Measurements from ENCODE around the gene APOH. TPM values are rescaled to one million over a fixed set of nuclear protein-coding genes. Genes with fewer than 3 reads are reported as not detected.

APOH gene
- total RNA-seq, 1 experiment from 2014 or later, result not detected

DNA sequence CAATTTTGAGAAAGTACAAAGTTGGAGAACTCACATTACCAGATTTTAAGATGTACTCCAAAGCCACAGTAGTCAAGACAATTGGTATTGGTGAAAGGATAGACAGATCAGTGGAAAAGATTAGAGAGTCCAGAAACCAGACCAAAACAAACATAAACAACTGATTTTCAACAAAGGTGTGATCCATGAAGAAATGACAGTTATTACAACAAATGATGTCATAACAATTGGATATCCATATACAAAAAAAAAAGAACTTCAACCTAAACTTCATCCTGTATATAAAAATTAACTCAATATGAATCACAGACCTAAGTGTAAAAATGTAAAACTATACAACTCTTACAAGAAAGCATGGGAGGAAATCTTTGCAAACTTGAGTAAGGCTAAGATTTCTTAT lies 45.7 kb downstream of the APOH start:
- Mint-ChIP-seq H3K36me3 (ENCODE audit: insufficient read depth, unreplicated experiment) (no peaks in the 10 kb centered on the region), H3K27ac (ENCODE audit: unreplicated experiment) (no peak overlapping the region), H3K4me1 (ENCODE audit: low read depth, unreplicated experiment) (no peaks in the 10 kb centered on the region), H3K27me3 (ENCODE audit: unreplicated experiment) (no peaks in the 10 kb centered on the region), H3K9me3 (ENCODE audit: low read depth, unreplicated experiment) (no peaks in the 10 kb centered on the region), H3K4me3 (ENCODE audit: low read depth, unreplicated experiment) (no peak overlapping the region)
- TF ChIP-seq, protein P1, sequence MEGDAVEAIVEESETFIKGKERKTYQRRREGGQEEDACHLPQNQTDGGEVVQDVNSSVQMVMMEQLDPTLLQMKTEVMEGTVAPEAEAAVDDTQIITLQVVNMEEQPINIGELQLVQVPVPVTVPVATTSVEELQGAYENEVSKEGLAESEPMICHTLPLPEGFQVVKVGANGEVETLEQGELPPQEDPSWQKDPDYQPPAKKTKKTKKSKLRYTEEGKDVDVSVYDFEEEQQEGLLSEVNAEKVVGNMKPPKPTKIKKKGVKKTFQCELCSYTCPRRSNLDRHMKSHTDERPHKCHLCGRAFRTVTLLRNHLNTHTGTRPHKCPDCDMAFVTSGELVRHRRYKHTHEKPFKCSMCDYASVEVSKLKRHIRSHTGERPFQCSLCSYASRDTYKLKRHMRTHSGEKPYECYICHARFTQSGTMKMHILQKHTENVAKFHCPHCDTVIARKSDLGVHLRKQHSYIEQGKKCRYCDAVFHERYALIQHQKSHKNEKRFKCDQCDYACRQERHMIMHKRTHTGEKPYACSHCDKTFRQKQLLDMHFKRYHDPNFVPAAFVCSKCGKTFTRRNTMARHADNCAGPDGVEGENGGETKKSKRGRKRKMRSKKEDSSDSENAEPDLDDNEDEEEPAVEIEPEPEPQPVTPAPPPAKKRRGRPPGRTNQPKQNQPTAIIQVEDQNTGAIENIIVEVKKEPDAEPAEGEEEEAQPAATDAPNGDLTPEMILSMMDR (IDR thresholded peaks at IDR 0.05; ENCODE audit: unreplicated experiment), result no peak
- no peak for DNase-seq
- intact Hi-C loops (cut with micrococcal nuclease; ENCODE audit: unreplicated experiment), result no loop called here
- CTCF ChIA-PET, result no interaction called here
- no TSS peak for BruUV-seq (replicated peaks)

- TF ChIP-seq, protein P1 (IDR thresholded peaks at IDR 0.05; ENCODE audit: unreplicated experiment), result no peak
- intact Hi-C loops (cut with micrococcal nuclease; ENCODE audit: unreplicated experiment), result no loop called here
- no peak for DNase-seq
- no TSS peak for BruUV-seq (replicated peaks)
- no peak overlapping the region for H3K27ac Mint-ChIP-seq (ENCODE audit: unreplicated experiment)
- H3K9me3 Mint-ChIP-seq (ENCODE audit: low read depth, unreplicated experiment), result no peaks in the 10 kb centered on the region
- no peaks in the 10 kb centered on the region for H3K27me3 Mint-ChIP-seq (ENCODE audit: unreplicated experiment)
- H3K36me3 Mint-ChIP-seq (ENCODE audit: insufficient read depth, unreplicated experiment), result no peaks in the 10 kb centered on the region
- CTCF ChIA-PET, result no interaction called here
- H3K4me1 Mint-ChIP-seq (ENCODE audit: low read depth, unreplicated experiment), result no peaks in the 10 kb centered on the region
- H3K4me3 Mint-ChIP-seq (ENCODE audit: low read depth, unreplicated experiment), result no peak overlapping the region
Observed at GRCh38 chr17:66178642-66179041, 50.6 kb downstream of the APOH start.

GRCh38 chr17:66177048-66177447 lies 52.2 kb downstream of the APOH start:
- BruUV-seq (replicated peaks), result no TSS peak
- no peak for DNase-seq
- Mint-ChIP-seq H3K27me3 (ENCODE audit: unreplicated experiment) (no peaks in the 10 kb centered on the region), H3K36me3 (ENCODE audit: insufficient read depth, unreplicated experiment) (no peaks in the 10 kb centered on the region), H3K4me3 (ENCODE audit: low read depth, unreplicated experiment) (no peak overlapping the region), H3K4me1 (ENCODE audit: low read depth, unreplicated experiment) (no peaks in the 10 kb centered on the region), H3K9me3 (ENCODE audit: low read depth, unreplicated experiment) (no peaks in the 10 kb centered on the region), H3K27ac (ENCODE audit: unreplicated experiment) (no peak overlapping the region)
- TF ChIP-seq, protein P1 (IDR thresholded peaks at IDR 0.05; ENCODE audit: unreplicated experiment), result no peak
- CTCF ChIA-PET, result no interaction called here
- intact Hi-C loops (cut with micrococcal nuclease; ENCODE audit: unreplicated experiment), result no loop called here

DNA sequence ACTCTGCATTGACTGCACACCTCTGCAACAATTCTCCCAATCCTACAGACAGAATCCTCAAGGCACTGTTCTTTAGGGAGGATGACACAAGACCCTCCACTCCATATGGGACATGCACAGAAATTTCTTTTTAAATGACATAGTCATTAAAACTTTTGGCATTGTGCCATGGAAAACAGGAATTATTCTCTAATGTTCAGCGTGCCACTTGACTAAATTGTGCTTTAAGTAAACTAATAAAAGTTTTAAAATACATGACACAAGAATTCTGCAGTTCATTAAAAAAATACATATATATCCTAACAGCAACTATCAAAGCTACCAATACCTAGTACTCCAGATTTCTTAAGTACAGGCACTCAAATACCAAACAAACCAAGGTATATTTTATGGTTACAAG lies 53.3 kb downstream of the APOH start:
- Mint-ChIP-seq H3K4me3 (ENCODE audit: low read depth, unreplicated experiment) (no peak overlapping the region), H3K36me3 (ENCODE audit: insufficient read depth, unreplicated experiment) (no peaks in the 10 kb centered on the region), H3K27ac (ENCODE audit: unreplicated experiment) (no peak overlapping the region), H3K9me3 (ENCODE audit: low read depth, unreplicated experiment) (no peaks in the 10 kb centered on the region), H3K27me3 (ENCODE audit: unreplicated experiment) (no peaks in the 10 kb centered on the region), H3K4me1 (ENCODE audit: low read depth, unreplicated experiment) (no peaks in the 10 kb centered on the region)
- intact Hi-C loops (cut with micrococcal nuclease; ENCODE audit: unreplicated experiment), result no loop called here
- CTCF ChIA-PET, result no interaction called here
- no peak for DNase-seq
- BruUV-seq (replicated peaks), result no TSS peak
- TF ChIP-seq, protein P1 (IDR thresholded peaks at IDR 0.05; ENCODE audit: unreplicated experiment), result no peak

All from Calu3 (cell line).